SK-N-MC (cell line): ENCODE results near the gene UBTD1.
"Not testable (repeated sequence)": the region's sequence is repeated elsewhere in the genome, so short reads cannot be mapped to it uniquely, and the experiment has no call there.

ENCODE experiments used
- DNase-seq: peaks from one replicate; pipeline ENCODE4 v3.0.0-alpha.2; 2011; ENCODE audit warnings: low read depth, low spot score
- H3K27ac ChIP-seq: fragments of 200-600 bp; sonication (generic); 2 replicates; pipeline ENCODE4 v1.5.1; 2016; ENCODE audit warnings: mixed run types
- H3K36me3 ChIP-seq: fragments of 200-600 bp; sonication (generic); 2 replicates; pipeline ENCODE4 v1.6.1; 2017; ENCODE audit warnings: antibody characterized with exemption, low read length, mixed read lengths; ENCODE audit not compliant: insufficient read depth
- H3K4me3 ChIP-seq: fragments of 200-600 bp; sonication (generic); 2 replicates; pipeline ENCODE4 v1.5.1; 2016
- H3K9ac ChIP-seq: fragments of 200-600 bp; sonication (generic); 2 replicates; pipeline ENCODE4 v1.8.0; 2017; ENCODE audit warnings: mixed run types, mixed read lengths; ENCODE audit not compliant: insufficient read length
- H3K9me3 ChIP-seq: fragments of 200-600 bp; sonication (generic); 2 replicates; pipeline ENCODE4 v1.6.1; 2017; ENCODE audit warnings: low read depth, mild to moderate bottlenecking, antibody characterized with exemption, low read length, moderate library complexity, mixed read lengths
- EZH2 ChIP-seq: fragments of 200-600 bp; sonication (generic); IDR thresholded peaks from one replicate; pipeline ENCODE4 v1.6.1; 2017; ENCODE audit warnings: antibody characterized with exemption
- FOXP2 ChIP-seq: optimal IDR thresholded peaks from 2 replicates; pipeline ENCODE3; 2011; ENCODE audit warnings: mild to moderate bottlenecking, moderate library complexity; ENCODE audit not compliant: insufficient read depth; ENCODE audit errors: extremely low read length, control extremely low read depth
- POLR2AphosphoS5 ChIP-seq: IDR thresholded peaks from 2 replicates; pipeline ENCODE4 v1.6.1; 2012; ENCODE audit warnings: mild to moderate bottlenecking, low read depth, low read length, borderline replicate concordance

Gene UBTD1

GRCh38 chr10:97551271-97551670 is 52.5 kb downstream of the UBTD1 start:
- DNase-seq = no peak
- H3K27ac ChIP-seq = no peak overlapping the region
- no peak overlapping the region for H3K4me3 ChIP-seq

DNA sequence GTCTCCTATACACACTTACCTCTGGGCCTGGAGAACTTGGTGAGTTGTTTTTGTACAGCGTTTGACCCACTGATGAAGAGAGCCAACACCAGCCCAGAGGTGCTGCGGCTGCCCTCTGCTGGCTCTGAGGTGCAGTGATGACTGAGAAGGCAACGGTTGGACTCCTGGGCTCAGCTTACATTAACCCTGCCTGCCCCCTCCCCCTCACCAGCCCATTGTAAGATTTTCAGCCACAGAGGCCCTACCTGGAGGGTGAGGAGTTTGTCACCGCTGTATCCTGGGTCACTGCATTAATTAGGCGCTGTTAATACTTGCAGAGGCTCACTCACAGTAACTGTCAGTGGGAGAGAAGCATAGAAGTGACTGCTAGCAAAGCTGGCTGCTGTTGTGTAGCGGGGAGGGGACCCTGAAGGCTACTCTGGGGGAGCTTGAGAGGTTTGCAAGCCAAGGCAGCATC is 54.9 kb downstream of the UBTD1 start:
- Histone ChIP-seq H3K4me3 (no peak overlapping the region), H3K9ac (no peak overlapping the region), H3K9me3 (no peaks in the 10 kb centered on the region), H3K36me3 (no peaks in the 10 kb centered on the region), H3K27ac (no peak overlapping the region)
- DNase-seq = no peak
- no peak for TF ChIP-seq FOXP2
- TF ChIP-seq POLR2AphosphoS5 = no peak
- TF ChIP-seq EZH2 = no peak

More at GRCh38 chr10:97551271-97551670, 52.5 kb downstream of the UBTD1 start:
- no peaks in the 10 kb centered on the region for H3K9me3 ChIP-seq
- no peaks in the 10 kb centered on the region for H3K36me3 ChIP-seq
- TF ChIP-seq EZH2 = no peak
- no peak for TF ChIP-seq POLR2AphosphoS5
- no peak for TF ChIP-seq FOXP2
- H3K9ac ChIP-seq = no peak overlapping the region

- not testable (repeated sequence) for H3K9me3 ChIP-seq, H3K36me3 ChIP-seq, H3K27ac ChIP-seq, DNase-seq, H3K9ac ChIP-seq, H3K4me3 ChIP-seq
These were observed 55.6 kb downstream of the UBTD1 start for GRCh38 chr10:97554336-97554735.

GRCh38 chr10:97555541-97555940 is 56.8 kb downstream of the UBTD1 start:
- not testable (repeated sequence) for H3K4me3 ChIP-seq, H3K9ac ChIP-seq, H3K36me3 ChIP-seq, DNase-seq, H3K27ac ChIP-seq, H3K9me3 ChIP-seq

- H3K9me3 ChIP-seq, DNase-seq, H3K27ac ChIP-seq, H3K9ac ChIP-seq, H3K36me3 ChIP-seq, H3K4me3 ChIP-seq: not testable (repeated sequence)
These were observed 62.1 kb downstream of the UBTD1 start for GRCh38 chr10:97560731-97561381.

DNA sequence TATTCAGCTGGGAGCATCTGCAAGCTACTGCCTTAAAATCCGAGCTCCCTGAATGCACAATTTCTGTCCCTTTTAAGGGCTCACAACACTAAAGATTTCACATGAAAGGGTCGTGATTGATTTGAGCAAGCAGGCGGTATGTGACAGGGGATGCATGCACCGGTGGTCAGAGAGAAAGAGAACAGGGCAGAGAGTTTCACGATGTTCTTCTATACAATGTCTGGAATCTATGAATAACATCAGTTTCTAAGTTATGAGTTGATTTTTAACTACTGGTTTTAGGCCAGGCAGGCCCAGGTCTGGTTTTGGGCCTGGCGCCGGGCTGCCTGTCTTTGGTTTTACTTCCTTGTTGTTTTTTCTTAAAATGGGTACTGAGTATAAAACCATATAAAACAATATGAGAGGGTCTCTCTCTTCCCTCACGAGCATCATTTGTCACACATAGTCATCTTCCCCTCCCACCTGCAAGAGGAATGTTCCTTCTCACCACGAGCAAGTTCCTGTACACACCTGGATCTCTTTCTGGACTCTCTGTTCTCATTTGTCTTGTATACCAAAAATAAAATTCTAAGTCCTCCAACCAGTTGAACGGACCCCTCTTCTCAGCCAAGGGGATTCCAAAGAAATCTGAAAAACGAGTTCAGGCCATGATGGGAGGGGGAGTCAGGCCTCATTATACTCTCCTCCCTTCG is 62.8 kb downstream of the UBTD1 start:
- not testable (repeated sequence) for H3K9me3 ChIP-seq, H3K9ac ChIP-seq, H3K36me3 ChIP-seq, H3K27ac ChIP-seq, H3K4me3 ChIP-seq, DNase-seq

- not testable (repeated sequence) for H3K9me3 ChIP-seq, DNase-seq, H3K27ac ChIP-seq, H3K36me3 ChIP-seq, H3K4me3 ChIP-seq, H3K9ac ChIP-seq
These were observed 63.6 kb downstream of the UBTD1 start for GRCh38 chr10:97562329-97562728.

- DNase-seq = no peak
- no peaks in the 10 kb centered on the region for H3K36me3 ChIP-seq
- no peaks in the 10 kb centered on the region for H3K9me3 ChIP-seq
- no peak for TF ChIP-seq EZH2
- H3K9ac ChIP-seq = no peak overlapping the region
- H3K27ac ChIP-seq = no peak overlapping the region
- H3K4me3 ChIP-seq = no peak overlapping the region
These were observed 64.6 kb downstream of the UBTD1 start for GRCh38 chr10:97563337-97563736.

DNA sequence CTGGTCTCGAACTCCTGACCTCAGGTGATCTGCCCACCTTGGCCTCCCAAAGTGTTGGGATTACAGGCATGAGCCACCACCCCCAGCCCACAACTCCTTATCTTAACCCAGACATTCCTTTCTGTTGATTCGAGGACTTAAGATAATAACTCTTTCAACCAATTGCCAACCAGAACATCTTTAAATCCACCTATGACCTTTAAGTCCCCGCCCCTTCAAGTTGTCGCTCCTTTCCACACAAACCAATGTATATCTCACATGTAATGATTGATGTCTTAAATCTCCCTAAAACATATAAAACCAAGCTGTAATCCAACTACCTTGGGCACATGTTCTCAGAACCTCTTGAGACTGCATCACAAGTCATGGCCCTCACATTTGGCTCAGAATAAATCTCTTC is 66.1 kb downstream of the UBTD1 start:
- TF ChIP-seq FOXP2 = no peak
- TF ChIP-seq EZH2 = no peak
- no peak for TF ChIP-seq POLR2AphosphoS5
- H3K9ac ChIP-seq = no peak overlapping the region
- H3K9me3 ChIP-seq = no peaks in the 10 kb centered on the region
- DNase-seq = no peak
- H3K27ac ChIP-seq = no peak overlapping the region
- no peaks in the 10 kb centered on the region for H3K36me3 ChIP-seq
- H3K4me3 ChIP-seq = no peak overlapping the region
